ENCODE measurements around the gene METTL5. TPM values are rescaled to one million over a fixed set of nuclear protein-coding genes. Genes with fewer than 3 reads are reported as not detected.

The METTL5 gene
- total and polyA plus RNA-seq, 9 of the 15 experiments (the other 6 are each of a cell fraction or from before 2014, with no cell fraction given) = 149 to 471 (median 224) TPM

DNA sequence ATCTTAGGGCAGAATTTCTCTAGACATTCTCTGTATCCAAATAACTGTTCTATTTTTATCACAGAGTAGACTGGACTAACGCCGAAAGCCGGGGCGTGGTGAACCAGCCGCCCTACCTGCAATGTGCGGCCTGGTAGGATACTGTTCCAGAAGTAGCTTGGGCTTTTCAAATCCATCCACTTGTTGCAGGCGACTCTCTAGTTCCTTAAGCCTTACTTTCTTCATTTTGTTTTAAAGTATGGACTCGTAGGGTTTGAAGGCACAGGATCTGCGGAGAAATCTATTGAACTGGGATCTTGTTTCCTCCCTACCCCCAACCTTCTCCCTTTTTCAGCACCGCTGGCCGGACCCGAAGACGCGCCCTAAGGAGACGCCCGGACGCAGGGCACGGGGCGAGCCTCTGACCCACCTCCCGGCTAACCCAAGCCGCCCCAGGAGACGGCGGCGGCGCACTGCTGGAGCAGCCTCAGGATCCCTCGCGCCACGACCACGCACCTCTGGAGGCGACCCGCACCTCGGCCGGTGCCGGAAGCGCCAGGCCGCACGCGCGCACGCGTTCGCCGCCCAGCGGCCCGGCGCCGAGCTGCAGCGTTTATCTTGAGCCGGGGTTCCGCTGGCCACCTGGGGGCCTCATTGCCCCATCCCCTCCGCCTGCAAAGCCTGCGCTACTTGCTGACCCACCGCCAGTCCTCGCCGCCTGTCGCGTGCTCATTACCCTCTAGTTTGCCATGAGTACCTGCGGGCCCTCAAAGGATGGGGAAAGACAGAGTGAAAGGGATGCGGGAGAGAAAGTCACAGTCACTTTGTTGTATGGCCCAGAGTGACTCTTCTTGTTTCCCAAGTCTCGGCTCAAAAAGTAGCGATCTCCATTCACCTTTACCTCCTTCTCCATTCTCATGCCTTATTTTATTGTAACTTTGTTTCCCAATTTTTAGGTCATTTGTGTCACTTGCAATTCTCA is at the start of gene METTL5 (continued):
- TF ChIP-seq, protein P1, sequence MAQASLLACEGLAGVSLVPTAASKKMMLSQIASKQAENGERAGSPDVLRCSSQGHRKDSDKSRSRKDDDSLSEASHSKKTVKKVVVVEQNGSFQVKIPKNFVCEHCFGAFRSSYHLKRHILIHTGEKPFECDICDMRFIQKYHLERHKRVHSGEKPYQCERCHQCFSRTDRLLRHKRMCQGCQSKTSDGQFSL (CRISPR knock-in tag; IDR thresholded peaks at IDR 0.05) = peak; percentile 48; the same call in 1 of the 2 replicates
- TF ChIP-seq, protein P1 (tag; IDR thresholded peaks at IDR 0.05) = no peak
- TF ChIP-seq POLR3G (IDR thresholded peaks at IDR 0.05; ENCODE audit: extremely low read depth, insufficient read length, insufficient replicate concordance) (no peak), MCM3 (IDR thresholded peaks at IDR 0.05) (no peak), CBFB (CRISPR knock-in tag; IDR thresholded peaks at IDR 0.05) (no peak), ZNF507 (tag; conservative IDR thresholded peaks at IDR 0.05) (no peak), ATF1 (CRISPR knock-in tag; IDR thresholded peaks at IDR 0.05) (no peak), ATF1 (tag; IDR thresholded peaks at IDR 0.05) (peak; percentile 85), ZFP1 (CRISPR knock-in tag; IDR thresholded peaks at IDR 0.05) (peak; percentile 42; the same call in 1 of the 2 replicates), GATA2 (CRISPR knock-in tag; IDR thresholded peaks at IDR 0.05) (no peak), NR3C1 (CRISPR knock-in tag; IDR thresholded peaks at IDR 0.05) (no peak; the same call in 1 of the 2 replicates), ZC3H4 (CRISPR knock-in tag; IDR thresholded peaks at IDR 0.05; ENCODE audit: borderline replicate concordance) (no peak), NFRKB (IDR thresholded peaks at IDR 0.05; ENCODE audit: low read depth) (no peak), ZNF3 (CRISPR knock-in tag; IDR thresholded peaks at IDR 0.05) (no peak), RFX5 (IDR thresholded peaks at IDR 0.05; ENCODE audit: low read depth, low read length) (no peak)
- TF ChIP-seq, protein P2, sequence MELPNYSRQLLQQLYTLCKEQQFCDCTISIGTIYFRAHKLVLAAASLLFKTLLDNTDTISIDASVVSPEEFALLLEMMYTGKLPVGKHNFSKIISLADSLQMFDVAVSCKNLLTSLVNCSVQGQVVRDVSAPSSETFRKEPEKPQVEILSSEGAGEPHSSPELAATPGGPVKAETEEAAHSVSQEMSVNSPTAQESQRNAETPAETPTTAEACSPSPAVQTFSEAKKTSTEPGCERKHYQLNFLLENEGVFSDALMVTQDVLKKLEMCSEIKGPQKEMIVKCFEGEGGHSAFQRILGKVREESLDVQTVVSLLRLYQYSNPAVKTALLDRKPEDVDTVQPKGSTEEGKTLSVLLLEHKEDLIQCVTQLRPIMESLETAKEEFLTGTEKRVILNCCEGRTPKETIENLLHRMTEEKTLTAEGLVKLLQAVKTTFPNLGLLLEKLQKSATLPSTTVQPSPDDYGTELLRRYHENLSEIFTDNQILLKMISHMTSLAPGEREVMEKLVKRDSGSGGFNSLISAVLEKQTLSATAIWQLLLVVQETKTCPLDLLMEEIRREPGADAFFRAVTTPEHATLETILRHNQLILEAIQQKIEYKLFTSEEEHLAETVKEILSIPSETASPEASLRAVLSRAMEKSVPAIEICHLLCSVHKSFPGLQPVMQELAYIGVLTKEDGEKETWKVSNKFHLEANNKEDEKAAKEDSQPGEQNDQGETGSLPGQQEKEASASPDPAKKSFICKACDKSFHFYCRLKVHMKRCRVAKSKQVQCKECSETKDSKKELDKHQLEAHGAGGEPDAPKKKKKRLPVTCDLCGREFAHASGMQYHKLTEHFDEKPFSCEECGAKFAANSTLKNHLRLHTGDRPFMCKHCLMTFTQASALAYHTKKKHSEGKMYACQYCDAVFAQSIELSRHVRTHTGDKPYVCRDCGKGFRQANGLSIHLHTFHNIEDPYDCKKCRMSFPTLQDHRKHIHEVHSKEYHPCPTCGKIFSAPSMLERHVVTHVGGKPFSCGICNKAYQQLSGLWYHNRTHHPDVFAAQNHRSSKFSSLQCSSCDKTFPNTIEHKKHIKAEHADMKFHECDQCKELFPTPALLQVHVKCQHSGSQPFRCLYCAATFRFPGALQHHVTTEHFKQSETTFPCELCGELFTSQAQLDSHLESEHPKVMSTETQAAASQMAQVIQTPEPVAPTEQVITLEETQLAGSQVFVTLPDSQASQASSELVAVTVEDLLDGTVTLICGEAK (IDR thresholded peaks at IDR 0.05) = peak; percentile 67
- TF ChIP-seq, protein P2 (CRISPR knock-in tag; IDR thresholded peaks at IDR 0.05) = no peak
- TF ChIP-seq, protein P3, sequence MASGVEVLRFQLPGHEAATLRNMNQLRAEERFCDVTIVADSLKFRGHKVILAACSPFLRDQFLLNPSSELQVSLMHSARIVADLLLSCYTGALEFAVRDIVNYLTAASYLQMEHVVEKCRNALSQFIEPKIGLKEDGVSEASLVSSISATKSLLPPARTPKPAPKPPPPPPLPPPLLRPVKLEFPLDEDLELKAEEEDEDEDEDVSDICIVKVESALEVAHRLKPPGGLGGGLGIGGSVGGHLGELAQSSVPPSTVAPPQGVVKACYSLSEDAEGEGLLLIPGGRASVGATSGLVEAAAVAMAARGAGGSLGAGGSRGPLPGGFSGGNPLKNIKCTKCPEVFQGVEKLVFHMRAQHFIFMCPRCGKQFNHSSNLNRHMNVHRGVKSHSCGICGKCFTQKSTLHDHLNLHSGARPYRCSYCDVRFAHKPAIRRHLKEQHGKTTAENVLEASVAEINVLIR (CRISPR knock-in tag; IDR thresholded peaks at IDR 0.05) = no peak

All from K562 (cell line).